ENCODE measurements around the gene C14orf119. TPM values are rescaled to one million over a fixed set of nuclear protein-coding genes. Genes with fewer than 3 reads are reported as not detected.

Gene C14orf119
- total and polyA plus RNA-seq, 9 of the 15 experiments (the other 6 are each of a cell fraction or from before 2014, with no cell fraction given): 36.7 to 251 (median 51.8) TPM

DNA sequence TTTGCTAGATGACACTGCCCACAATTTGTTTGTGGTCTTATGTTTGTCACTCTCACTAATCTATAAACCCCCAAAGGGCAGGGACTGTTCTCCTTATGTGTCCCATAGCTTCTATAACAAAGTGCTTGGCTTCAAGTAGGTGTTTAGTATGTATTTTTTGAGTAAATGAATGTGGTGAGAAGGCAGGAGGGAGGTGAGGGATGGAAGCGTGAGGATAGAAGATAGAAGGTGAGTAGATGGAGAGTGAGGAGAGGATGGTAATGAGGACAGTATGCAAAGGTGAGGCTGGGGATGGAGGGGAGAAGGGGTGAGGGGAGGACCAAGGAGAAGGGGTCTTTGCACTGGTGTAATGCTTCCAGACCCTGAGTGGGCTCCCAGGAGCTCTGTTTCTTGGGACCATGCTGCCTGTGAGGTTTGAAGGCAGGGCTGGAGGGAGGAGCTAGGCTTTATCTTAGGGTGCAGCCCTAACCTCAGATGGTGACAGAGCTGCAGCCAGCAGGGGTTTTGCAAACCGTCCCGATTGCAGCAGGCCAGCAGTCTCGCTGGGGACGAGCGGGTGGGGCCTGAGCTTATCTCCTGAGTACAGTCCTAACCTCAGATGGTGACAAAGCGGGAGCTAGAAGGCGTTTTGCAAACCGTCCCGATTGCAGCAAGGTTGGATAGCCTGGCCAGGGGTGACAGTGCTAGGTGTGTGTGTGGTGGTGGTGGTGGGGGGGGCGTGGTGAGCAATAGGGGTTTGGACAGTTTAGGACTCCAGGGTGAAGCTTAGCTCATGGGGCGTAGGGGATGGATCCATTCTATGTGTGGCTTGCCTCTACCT is 17.3 kb downstream of the C14orf119 start (continued):
- TF ChIP-seq HMG20B (CRISPR knock-in tag; IDR thresholded peaks at IDR 0.05) (peak; percentile 100), FIP1L1 (IDR thresholded peaks at IDR 0.05; ENCODE audit: low read depth, low read length, poor library complexity, severe bottlenecking) (no peak), SIN3B (IDR thresholded peaks at IDR 0.05; ENCODE audit: low read depth) (no peak), DIDO1 (tag; IDR thresholded peaks at IDR 0.05; ENCODE audit: low read depth) (no peak), ATF1 (CRISPR knock-in tag; IDR thresholded peaks at IDR 0.05) (no peak), ATF1 (tag; IDR thresholded peaks at IDR 0.05) (peak; percentile 78), HOXB6 (CRISPR knock-in tag; IDR thresholded peaks at IDR 0.05; ENCODE audit: borderline replicate concordance) (no peak), KLF16 (IDR thresholded peaks at IDR 0.05) (peak; percentile 95), NFATC3 (IDR thresholded peaks at IDR 0.05) (no peak), POU5F1 (IDR thresholded peaks at IDR 0.05; ENCODE audit: borderline replicate concordance, low read depth, low read length, partially characterized antibody) (no peak), TRIM28 (IDR thresholded peaks at IDR 0.05) (no peak; the same call in 1 of the 2 replicates), SP1 (CRISPR knock-in tag; IDR thresholded peaks at IDR 0.05) (peak; percentile 89), CEBPB (tag; IDR thresholded peaks at IDR 0.05) (peak; percentile 98), ZNF75A (CRISPR knock-in tag; IDR thresholded peaks at IDR 0.05) (no peak)
- TF ChIP-seq, protein P1, sequence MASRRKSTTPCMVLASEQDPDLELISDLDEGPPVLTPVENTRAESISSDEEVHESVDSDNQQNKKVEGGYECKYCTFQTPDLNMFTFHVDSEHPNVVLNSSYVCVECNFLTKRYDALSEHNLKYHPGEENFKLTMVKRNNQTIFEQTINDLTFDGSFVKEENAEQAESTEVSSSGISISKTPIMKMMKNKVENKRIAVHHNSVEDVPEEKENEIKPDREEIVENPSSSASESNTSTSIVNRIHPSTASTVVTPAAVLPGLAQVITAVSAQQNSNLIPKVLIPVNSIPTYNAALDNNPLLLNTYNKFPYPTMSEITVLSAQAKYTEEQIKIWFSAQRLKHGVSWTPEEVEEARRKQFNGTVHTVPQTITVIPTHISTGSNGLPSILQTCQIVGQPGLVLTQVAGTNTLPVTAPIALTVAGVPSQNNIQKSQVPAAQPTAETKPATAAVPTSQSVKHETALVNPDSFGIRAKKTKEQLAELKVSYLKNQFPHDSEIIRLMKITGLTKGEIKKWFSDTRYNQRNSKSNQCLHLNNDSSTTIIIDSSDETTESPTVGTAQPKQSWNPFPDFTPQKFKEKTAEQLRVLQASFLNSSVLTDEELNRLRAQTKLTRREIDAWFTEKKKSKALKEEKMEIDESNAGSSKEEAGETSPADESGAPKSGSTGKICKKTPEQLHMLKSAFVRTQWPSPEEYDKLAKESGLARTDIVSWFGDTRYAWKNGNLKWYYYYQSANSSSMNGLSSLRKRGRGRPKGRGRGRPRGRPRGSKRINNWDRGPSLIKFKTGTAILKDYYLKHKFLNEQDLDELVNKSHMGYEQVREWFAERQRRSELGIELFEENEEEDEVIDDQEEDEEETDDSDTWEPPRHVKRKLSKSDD (conservative IDR thresholded peaks at IDR 0.05; ENCODE audit: low read length): no peak
- TF ChIP-seq, protein P2, sequence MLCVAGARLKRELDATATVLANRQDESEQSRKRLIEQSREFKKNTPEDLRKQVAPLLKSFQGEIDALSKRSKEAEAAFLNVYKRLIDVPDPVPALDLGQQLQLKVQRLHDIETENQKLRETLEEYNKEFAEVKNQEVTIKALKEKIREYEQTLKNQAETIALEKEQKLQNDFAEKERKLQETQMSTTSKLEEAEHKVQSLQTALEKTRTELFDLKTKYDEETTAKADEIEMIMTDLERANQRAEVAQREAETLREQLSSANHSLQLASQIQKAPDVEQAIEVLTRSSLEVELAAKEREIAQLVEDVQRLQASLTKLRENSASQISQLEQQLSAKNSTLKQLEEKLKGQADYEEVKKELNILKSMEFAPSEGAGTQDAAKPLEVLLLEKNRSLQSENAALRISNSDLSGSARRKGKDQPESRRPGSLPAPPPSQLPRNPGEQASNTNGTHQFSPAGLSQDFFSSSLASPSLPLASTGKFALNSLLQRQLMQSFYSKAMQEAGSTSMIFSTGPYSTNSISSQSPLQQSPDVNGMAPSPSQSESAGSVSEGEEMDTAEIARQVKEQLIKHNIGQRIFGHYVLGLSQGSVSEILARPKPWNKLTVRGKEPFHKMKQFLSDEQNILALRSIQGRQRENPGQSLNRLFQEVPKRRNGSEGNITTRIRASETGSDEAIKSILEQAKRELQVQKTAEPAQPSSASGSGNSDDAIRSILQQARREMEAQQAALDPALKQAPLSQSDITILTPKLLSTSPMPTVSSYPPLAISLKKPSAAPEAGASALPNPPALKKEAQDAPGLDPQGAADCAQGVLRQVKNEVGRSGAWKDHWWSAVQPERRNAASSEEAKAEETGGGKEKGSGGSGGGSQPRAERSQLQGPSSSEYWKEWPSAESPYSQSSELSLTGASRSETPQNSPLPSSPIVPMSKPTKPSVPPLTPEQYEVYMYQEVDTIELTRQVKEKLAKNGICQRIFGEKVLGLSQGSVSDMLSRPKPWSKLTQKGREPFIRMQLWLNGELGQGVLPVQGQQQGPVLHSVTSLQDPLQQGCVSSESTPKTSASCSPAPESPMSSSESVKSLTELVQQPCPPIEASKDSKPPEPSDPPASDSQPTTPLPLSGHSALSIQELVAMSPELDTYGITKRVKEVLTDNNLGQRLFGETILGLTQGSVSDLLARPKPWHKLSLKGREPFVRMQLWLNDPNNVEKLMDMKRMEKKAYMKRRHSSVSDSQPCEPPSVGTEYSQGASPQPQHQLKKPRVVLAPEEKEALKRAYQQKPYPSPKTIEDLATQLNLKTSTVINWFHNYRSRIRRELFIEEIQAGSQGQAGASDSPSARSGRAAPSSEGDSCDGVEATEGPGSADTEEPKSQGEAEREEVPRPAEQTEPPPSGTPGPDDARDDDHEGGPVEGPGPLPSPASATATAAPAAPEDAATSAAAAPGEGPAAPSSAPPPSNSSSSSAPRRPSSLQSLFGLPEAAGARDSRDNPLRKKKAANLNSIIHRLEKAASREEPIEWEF (CRISPR knock-in tag; IDR thresholded peaks at IDR 0.05): no peak
- TF ChIP-seq, protein P3, sequence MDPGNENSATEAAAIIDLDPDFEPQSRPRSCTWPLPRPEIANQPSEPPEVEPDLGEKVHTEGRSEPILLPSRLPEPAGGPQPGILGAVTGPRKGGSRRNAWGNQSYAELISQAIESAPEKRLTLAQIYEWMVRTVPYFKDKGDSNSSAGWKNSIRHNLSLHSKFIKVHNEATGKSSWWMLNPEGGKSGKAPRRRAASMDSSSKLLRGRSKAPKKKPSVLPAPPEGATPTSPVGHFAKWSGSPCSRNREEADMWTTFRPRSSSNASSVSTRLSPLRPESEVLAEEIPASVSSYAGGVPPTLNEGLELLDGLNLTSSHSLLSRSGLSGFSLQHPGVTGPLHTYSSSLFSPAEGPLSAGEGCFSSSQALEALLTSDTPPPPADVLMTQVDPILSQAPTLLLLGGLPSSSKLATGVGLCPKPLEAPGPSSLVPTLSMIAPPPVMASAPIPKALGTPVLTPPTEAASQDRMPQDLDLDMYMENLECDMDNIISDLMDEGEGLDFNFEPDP (CRISPR knock-in tag; IDR thresholded peaks at IDR 0.05): no peak
- TF ChIP-seq, protein P4, sequence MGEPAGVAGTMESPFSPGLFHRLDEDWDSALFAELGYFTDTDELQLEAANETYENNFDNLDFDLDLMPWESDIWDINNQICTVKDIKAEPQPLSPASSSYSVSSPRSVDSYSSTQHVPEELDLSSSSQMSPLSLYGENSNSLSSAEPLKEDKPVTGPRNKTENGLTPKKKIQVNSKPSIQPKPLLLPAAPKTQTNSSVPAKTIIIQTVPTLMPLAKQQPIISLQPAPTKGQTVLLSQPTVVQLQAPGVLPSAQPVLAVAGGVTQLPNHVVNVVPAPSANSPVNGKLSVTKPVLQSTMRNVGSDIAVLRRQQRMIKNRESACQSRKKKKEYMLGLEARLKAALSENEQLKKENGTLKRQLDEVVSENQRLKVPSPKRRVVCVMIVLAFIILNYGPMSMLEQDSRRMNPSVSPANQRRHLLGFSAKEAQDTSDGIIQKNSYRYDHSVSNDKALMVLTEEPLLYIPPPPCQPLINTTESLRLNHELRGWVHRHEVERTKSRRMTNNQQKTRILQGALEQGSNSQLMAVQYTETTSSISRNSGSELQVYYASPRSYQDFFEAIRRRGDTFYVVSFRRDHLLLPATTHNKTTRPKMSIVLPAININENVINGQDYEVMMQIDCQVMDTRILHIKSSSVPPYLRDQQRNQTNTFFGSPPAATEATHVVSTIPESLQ (CRISPR knock-in tag; IDR thresholded peaks at IDR 0.05): no peak

All from K562 (cell line).